Glomerular visceral epithelial cell (primary cell): ENCODE results near the gene AATK.
A peak's percentile ranks its signal among the peaks of the same experiment; 100 is the strongest.

Experiments used
- DNase-seq: peaks from one replicate; pipeline ENCODE4 v3.0.0-alpha.2; 2016; ENCODE audit errors: extremely low spot score

The AATK gene

GRCh38 chr17:81114351-81115093, 51.5 kb downstream of the AATK start:
- DNase-seq: no peak

GRCh38 chr17:81113158-81113724, 52.8 kb downstream of the AATK start:
- DNase-seq: no peak

- DNase-seq: no peak
Observed at GRCh38 chr17:81112450-81112849, 53.6 kb downstream of the AATK start.

DNA sequence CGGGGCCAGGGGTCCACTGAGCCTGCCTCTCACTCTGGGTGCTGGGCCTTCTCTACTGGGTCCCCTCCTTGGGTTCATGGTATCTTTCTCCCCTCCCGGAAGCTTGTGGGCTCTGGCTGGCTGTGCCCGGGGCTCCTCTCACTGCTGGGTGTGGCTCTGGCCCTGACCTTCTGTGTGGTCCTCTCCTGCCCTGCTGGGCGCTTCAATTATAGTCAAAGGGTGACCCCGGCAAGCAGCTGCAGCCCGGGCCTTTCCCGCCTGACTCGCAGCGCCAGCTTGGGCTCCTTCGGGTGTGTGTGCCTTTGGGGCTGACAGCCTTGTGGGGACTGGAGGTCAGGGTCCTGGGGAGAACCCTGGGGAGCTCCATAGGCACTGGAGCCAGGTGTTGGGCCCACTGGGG, 55.0 kb downstream of the AATK start:
- DNase-seq: no peak

- DNase-seq: no peak
Observed at GRCh38 chr17:81110488-81111040, 55.5 kb downstream of the AATK start.

- DNase-seq: no peak
Observed at GRCh38 chr17:81109957-81110356, 56.1 kb downstream of the AATK start.

- no peak for DNase-seq
Observed at GRCh38 chr17:81108220-81108619, 57.8 kb downstream of the AATK start.

DNA sequence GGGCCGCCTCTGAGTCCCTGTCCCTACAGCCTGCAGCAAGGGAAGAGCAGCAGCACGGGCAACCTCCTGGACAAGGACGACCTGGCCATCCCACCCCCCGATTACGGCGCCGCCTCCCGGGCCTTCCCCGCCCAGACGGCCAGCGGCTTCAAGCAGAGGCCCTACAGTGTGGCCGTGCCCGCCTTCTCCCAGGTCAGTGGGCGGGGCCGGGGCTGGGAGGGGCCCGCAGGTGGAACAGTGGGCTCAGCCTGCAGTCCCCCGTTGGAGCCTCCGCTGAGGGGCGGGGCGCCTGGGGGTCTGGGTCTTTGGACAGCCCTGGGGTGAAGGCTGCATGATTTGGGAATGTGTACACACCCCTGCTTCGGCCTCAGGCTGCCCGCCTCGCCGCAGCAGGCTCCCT, 59.3 kb downstream of the AATK start:
- no peak for DNase-seq

- no peak for DNase-seq
Observed at GRCh38 chr17:81103379-81103778, 62.6 kb downstream of the AATK start.

GRCh38 chr17:81102869-81103268, 63.2 kb downstream of the AATK start:
- no peak for DNase-seq

- DNase-seq: no peak
Observed at GRCh38 chr17:81102352-81102751, 63.7 kb downstream of the AATK start.

GRCh38 chr17:81101614-81102306, 64.3 kb downstream of the AATK start:
- DNase-seq: peak; percentile 84

DNA sequence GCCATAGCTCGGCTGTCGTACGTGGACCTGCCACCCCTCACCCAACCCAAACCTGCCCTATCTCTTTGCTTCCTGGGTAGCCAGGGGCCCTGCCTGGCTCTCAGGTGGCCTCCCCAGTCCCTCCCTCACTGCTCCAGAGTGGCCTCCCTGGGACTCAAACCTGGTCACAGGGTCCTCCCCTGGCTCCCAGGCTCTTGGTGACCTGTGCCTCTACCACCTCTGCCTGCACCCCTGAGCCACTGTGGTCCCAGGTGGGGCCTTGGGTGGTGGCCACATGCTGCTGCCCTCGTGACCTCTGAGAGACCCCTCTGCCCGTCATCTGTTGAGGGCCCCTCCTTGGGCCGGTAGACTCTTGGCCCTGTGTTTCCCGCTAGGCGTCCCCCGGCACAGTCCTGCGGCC, 65.4 kb downstream of the AATK start:
- no peak for DNase-seq

- no peak for DNase-seq
Observed at GRCh38 chr17:81099888-81100287, 66.1 kb downstream of the AATK start.

DNA sequence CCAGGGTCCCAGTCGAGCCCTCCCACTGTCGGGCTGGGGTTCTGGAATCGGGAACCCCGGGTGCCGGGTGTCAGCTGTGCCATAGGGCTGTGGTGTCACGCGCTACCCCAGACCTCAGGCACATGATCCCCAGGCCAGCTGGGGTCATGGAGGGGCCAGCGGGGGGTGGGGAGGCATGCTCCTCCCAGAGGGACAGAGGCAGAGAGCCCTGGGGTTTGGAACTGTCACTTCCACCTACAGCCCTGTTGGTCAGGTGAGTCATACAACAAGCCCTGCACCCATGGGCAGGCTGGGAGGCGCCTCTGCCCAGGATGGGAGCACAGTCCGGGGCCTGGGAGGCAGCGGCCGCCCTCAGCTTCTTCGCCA, 68.1 kb downstream of the AATK start:
- DNase-seq: peak; percentile 69

DNA sequence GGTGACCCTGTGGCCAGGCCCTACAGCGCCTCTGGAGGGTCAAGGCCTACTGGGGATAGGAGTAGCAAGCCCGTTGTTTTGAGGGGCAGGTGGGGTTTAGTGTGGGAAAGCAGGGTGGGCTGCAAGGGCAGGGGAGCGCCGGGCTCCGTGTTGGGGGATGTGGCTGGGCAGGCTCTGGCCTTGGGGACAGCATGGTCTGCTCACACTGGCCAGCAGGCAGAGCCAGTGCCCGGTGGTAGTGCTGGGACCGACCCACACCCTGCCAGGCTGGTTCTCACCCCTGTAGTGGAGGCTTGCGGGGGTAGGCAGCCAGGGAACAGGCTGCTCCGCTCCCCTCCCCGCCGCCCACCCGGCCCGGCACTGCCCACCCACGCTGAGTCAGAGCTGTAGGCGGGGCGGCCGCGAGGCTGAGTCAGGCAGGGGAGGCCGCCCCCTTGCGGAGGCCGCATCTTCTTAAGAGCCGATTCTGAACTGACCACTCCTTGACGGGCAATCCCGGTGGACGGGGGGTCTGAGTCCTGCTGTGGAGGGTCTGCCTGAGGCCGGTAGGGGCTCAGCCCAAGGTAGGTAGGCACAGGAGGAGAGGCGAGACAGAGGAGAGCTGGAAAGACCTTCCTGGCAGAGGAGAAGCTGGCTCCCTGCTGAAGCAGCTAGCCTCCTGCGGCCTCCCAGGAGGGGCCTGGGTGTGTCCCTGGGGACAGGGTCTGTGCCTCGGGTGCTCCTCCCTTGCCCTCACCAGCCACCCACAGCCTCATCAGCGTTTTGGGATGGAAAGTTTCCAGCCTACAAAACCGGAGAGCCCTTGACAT, 68.7 kb downstream of the AATK start:
- peak; percentile 83 for DNase-seq

DNA sequence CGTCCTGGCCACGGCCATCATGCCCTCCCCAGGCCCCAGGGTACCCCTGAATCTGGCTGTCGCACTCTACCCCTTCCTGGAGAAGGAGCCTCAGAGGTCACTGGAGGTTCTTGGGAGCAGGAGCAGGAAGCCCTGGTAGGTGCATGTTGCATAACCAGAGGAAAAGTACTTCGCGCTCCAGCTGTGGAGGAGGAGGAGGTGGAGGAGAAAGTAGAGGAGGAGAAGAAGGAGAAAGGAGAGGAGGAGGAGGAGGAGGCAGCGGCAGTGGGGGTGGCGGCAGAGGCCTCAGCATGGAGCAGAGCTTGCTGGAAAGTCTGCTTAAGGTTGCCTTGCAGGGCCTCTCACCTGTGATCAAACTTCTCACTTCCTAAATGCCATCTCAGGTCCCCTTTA, 69.3 kb downstream of the AATK start:
- no peak for DNase-seq

GRCh38 chr17:81095383-81095762, 70.6 kb downstream of the AATK start:
- no peak for DNase-seq

DNA sequence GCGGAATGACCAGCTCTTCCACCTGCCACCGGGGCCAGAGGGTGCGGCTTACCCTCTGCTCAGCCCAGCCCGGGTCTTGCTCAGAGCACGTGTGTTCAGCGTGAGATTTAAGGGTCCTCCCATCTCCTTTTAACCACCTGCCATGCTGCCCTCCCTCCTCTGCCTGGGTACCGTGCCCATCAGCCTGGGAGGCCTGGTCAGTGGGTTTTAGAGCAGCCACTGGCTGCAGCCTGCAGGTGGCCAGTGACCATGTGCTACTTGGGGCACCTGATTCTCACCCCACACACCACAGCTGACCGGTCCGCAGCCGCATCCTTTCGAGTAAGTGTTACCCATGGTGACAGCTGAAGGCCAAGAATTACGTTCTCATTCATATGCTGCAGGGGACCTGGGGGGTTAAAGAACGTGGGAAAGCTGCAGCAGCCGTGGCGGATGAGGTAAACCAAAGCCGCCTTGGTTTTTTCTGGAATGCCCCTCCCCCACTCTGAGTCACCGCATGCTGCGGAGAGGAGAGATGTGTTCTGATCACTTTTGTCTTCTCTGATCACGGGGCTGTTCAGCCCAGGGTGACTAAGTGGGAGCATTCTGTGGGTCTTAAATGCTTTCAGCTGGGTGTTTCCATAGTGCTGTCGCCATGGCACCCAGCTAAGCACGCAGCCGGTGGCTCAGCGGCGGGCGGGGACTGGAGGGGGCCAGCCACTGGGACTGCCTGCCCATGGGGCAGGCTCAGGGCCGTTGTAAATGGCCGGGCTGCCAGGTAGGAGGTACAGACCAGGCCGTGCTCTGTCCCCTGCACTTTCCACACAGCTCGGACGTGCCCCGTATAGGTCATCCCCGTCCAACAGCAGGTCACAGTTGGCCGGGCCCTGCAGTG, 71.3 kb downstream of the AATK start:
- peak; percentile 100 for DNase-seq

DNA sequence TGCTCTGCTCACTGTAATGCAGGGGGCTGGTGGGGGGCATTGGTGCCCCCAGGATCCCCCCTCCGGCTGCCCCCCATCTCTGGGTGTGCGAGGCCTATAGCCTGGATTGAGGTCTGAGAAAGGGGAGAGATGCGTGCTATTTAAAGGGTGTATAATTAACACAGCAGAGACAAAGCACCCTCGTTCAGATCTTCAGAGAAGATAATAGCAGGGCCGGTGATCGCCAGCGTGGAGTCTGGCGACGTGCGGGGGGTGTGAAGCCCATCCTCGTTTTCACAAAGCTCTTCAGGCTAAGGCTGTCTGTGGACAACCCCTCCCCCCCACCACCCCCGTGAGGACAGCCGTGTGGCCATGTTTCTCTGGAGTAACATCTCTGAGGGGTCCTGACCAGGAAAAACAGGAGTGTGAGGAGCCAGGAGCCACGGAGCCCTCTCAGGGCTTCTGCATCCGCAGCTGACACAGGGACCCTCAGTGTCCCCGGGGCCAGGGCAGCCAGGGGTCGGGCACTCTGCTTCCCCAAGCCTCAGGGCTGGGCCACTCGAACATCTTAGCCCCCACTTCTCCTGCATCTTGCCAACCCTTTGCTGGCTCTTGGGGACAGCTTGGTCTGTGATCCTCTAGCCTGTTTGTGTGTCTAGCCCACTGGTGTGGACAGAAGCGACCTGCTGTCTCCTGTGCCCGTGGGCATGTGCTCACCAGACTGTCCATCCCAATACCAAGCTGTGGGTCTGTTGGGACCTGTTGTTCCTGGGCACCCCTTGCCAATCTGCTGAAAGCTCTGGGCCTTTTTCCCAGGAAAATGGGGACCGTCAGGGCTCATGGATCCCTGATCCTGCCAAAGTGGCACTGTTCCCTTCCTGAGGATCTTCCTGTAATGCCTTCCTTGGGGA, 72.2 kb downstream of the AATK start:
- no peak for DNase-seq
